Erythroblast (primary cell): ENCODE measurements around the gene SYNJ2.

Experiments
- DNase-seq, 2 experiments: peaks; one replicate each; lab custom pipeline; 2025; lab: John Stamatoyannopoulos, UW
- GATA1 ChIP-seq: IDR thresholded peaks from 2 replicates; pipeline ENCODE4 v1.6.1; 2011; ENCODE audit warnings: low read depth, mild to moderate bottlenecking, control low read depth, low read length, moderate library complexity
- POLR2A ChIP-seq: IDR thresholded peaks from 2 replicates; pipeline ENCODE4 v1.6.1; 2011; ENCODE audit warnings: mild to moderate bottlenecking, low read length

Gene SYNJ2

DNA sequence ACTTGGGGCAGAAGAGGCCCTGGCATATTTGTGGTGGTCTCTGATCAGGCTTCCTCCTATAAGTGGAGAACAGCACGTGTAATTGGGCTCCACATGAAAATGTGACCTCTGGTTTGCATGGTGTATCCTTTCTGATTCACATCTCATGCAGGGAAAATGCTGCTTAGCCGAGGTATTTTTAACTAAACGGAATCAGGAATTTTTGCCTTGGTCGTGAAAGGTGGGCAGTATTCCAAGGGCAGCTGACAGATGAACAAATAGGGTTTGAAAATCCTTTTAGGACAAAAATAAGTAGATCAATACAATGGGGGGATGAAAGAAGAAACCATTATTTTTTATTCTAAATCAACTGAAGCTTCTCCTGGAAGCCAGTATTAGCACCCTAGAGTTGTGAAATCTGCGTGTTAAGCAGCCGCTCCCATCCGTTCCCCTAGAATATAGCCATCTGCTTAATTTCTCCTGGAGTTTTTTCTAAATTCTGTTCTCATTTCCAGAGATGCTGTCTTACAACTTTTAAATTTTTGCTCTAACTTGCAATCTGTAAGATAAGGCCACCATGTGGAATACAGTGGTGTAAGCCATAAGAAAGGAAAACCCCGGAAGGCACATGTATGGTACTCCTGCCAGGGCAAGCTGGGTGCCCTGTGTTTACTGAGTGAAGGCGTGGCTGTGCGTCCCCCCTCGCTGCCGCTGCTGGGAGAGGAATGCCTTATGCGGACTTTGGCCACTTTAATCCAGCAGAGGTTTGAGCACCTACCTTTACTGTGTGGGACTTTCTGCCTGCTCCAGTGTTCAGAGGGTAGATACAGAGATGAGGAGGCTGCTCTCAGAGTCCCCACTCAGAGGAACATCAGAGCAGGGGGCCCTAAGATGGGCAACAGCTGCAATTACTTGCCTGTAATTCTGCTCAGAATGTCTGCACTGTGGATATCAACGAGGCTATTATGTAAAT, 52.4 kb downstream of the SYNJ2 start:
- TF ChIP-seq POLR2A (no peak), GATA1 (no peak)
- no peak for DNase-seq

DNA sequence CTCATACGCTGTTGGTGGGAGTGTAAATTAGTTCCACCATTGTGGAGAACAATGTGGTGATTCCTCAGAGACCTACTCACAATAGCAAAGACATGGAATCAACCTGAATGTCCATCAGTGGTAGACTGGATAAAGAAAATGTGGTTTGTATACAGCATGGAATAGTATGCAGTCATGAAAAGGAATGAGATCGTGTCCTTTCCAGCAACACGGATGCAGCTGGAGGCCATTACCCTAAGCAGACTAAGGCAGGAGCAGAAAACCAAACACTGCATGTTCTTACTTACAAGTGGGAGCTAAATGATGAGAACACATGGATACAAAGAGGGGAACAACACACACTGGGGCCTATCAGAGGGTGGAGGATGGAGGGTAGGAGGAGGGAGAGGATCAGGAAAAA, 54.6 kb downstream of the SYNJ2 start:
- no peak for TF ChIP-seq POLR2A
- no peak for TF ChIP-seq GATA1
- no peak for DNase-seq

DNA sequence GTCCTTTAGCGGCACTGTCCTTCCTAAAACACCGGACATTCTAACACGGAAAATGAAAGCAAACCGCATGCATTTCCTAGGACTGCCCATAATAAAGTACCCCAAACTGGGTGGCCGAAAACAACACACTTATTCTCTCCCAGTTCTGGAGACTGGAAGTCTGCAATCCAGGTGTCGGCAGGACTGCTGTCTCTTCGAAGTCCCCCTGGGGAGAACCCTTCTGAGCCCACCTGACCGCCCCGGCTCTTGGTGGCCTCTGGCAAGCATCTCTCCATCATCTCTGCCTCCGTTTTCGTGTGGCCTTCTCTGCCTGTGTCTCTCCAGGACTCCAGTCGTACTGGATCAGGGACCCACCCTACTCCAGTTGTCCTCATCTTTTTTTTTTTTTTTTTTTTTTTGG, 55.4 kb downstream of the SYNJ2 start:
- no peak for TF ChIP-seq GATA1
- TF ChIP-seq POLR2A: no peak
- no peak for DNase-seq

DNA sequence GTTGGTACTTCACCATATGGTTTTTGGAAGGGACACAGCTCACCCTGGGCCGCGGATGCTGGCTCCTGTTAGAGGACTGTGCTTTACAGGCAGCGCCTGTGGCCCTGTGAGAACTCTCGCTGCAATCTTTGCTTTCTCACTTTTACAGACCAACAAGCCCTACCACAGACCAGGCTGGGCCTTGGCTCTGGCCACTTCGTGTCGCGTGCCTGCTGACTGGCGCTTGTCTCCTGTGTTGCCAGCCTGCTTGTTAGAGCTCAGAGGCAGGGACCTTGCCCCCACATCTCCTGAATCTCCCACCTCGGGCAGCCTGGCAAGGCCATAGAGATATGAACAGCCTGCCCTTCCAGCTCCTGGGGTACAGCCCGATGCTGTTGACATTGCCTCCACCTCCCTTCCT, 56.1 kb downstream of the SYNJ2 start:
- TF ChIP-seq POLR2A (no peak), GATA1 (no peak)
- DNase-seq: no peak

DNA sequence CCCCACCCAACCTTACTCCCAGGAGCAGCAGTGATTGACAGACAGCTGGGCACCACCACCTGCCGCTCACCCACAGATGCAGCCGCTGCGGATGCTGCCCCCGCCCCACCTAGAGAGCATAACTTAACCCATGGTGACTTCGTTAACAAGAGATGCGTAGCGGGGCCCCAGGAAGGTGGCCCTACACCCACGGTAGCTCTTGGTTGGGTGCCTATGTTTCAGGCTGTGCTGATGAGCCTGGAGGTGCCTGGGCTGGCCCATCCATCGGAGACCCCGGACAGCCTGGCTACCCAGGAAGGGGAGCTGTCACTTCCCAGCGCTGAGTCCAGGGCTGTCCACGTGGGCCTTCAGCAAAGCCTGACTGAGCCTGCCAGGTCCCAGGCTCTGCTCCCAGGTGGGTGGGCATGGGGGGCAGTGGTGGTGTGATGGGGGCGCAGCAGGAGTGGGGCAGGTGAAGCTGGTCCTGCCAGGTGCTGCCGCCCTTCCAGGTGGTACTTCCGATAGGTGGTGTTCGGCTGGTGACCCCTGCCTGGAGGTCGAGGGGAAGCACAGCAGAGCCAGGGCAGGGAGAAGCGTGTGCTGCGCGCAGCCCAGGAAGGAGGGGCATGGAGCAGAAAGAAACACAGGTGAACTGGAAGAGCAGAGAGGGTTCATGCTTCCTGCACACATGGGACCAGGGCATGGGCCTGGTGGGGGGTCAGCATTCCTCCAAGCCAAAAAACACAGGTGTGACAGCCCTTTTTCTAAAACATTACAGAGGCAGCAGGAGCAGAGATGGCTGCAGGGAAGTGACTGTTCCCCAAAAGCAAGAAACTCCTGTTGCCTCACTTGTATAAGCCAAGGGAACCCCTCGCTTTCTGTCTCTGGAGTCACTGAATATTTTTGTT, 56.9 kb downstream of the SYNJ2 start:
- no peak for TF ChIP-seq POLR2A
- no peak for TF ChIP-seq GATA1
- no peak for DNase-seq

DNA sequence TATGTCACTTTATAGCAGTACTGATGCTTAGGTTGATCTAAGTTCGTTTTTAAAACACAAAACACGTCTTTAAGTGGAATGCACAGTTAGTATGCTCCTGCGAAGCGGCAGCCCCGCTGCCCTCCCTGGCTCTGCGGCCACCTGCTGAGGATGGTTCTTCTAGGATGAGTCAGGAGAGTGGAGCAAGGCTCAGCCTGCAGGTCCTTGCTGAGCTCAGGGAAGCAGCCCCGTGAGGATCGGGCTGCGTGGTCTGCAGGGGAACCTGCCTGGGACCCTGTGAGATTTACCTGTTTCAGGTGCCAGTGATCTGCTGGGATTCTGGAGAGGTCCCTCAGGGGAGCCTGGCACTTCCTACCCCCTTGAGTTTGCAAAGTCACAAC, 57.5 kb downstream of the SYNJ2 start:
- no peak for TF ChIP-seq GATA1
- TF ChIP-seq POLR2A: no peak
- DNase-seq: peak in 1 of 2 experiments; percentile 51

DNA sequence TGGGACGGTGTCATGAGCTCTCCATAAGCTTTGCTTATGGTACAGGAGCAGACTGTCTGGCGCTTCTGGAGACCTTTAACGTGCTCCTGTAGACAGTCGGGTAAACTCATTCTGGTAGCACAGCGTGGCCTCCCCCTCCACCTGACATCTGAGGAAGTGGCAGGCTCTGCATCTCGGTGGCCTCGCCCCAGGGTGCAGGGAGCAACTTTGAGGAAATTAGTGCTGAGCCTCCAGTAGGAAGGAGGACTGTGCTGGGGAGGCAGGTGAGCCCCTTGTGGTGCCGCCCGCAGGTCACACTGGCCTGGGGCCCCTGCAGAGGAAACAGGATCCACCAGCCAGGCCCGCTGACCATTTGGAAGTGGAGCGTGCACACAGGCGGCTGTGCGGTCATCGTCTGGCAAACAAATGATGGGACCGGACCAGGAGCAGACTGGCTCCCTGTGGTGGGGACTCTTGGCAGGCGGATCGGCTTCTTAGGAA, 57.9 kb downstream of the SYNJ2 start:
- DNase-seq: peak; percentile 28 to 54
- no peak for TF ChIP-seq GATA1

DNA sequence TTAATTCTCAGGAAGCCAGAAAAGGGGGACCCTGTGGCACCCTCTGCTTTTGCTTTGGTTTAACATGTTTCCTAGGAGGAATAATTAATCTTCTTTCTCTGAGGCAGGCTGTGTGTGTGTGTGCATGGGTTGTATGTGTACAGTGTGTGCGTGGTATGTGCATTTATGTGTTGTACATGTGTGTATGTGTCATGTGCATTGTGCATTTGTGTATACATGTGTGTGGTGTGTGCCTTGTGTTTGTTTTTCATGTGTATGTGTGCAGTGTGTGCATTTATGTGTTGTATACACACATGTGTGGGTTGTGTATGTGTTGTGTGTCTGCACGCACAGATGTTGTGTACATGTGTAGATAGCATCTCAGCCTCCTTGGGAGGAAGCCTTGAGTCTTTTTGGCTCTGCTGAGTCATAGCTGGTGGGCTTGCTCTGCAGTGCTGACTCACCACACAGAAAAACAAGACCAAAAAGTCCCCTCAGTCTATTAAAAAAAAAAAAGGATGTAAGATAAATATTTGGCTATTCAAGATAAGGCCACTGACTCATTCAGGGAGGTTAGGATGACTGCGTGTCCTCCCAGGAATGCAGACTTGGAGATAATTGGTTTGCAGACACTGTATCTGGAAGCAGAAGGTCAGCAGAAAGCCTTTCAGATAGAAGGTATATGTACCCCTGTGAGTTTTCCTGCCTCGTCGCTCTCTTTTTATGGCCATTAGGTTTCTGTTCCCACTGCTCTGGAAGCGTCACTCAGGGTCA, 58.6 kb downstream of the SYNJ2 start:
- TF ChIP-seq POLR2A: peak; percentile 45
- TF ChIP-seq GATA1: no peak

DNA sequence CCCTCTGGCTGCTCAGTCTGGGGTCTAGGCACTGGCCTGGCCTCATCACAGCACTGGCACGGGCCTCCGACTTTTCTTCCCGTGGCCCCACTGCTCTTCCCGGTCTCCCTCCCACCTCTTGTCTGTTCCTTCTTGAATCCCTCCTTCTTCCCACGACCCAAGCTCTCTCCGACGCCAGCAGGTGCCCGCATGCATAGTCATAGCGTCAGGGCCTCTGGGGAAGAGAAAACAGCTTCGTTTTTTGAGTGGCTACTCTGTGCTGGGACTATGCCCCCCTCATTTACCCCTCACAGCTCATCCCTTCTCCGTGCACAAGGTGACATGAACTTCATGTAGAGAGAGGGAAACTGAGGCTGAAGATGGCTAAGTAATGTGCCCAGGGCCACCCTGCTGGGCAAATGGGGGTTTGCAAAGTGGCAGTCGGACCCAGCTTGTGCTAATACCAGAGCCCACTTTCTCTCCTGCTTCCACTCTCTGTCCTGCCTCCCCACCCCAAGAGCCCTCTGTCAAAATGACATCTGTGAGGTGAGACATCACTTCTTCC, 59.2 kb downstream of the SYNJ2 start:
- no peak for DNase-seq

More for the DNA sequence above, 58.6 kb downstream of the SYNJ2 start:
- peak; percentile 93 for DNase-seq

DNA sequence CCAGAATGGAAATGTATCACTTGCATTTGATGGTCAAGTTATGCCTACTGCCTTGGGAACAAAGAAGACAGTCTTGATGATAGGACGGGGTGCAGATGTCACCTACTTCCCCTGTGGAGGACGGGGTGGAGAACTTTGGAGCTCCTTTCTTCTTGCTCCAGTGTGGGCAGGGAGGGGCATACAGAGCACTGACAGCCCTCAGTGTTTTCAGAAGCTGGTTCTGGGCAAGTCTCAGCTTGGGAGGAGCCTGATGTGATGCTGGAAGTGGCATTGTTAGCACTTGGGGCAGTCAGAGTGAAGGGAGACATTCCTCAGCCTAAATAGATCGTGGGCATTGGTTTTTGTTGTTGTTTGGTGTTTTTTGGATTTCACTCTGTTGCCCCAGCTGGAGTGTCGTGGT, 59.7 kb downstream of the SYNJ2 start:
- DNase-seq: peak; percentile 24 to 73

More for the DNA sequence above, 59.2 kb downstream of the SYNJ2 start:
- TF ChIP-seq POLR2A: peak; percentile 24
- TF ChIP-seq GATA1: no peak

DNA sequence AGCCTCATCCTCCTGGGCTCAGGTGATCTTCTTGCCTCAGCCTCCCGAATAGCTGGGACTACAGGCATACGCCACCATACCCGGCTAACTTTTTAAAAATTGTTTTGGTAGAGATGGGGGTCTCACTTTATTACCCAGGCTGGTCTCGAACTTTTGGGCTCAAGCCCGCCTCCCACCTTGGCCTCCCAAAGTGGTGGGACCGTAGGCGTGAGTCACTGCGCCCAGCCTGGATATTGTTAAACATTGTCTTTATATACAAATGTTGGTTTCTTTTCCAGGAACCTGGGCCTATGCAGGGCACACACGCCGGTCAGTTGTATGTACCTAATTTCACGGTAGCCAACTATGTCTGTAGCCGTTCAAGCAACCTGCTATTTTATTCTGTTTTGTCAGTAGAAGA, 60.1 kb downstream of the SYNJ2 start:
- peak in 1 of 2 experiments; percentile 62 for DNase-seq
- TF ChIP-seq GATA1 (no peak), POLR2A (no peak)

More for the DNA sequence above, 59.7 kb downstream of the SYNJ2 start:
- no peak for TF ChIP-seq POLR2A
- TF ChIP-seq GATA1: no peak

DNA sequence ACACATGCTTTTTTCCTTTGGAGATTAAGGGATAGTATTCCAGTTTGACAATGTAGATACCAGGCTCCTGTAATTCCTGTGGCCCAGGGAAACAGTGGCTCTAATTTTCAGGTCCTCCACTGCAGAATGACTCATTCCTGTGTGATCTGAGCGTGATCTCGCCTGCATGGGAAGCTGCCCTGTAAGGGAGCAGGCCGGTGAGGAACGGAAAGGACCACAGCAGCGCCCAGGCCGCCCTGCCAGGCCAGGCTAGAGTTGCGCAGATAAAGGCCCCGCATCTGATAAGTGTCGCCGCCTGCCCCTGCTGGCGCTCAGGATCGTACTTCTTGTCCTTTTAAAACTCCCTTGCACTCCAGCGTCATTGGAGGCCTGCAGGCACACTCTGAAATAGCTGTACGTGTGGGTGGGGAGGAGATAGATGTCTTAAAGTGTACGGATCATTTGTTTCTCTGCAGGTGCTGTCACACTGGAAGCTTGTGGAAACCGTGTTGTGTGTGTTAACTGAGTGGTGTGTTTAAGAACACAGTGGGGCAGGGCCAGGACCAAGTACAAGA, 60.7 kb downstream of the SYNJ2 start:
- peak; percentile 82 to 84 for DNase-seq
- peak; percentile 49 for TF ChIP-seq POLR2A
- TF ChIP-seq GATA1: no peak
